ENCODE measurements around the gene PRM3. TPM values are rescaled to one million over a fixed set of nuclear protein-coding genes. Genes with fewer than 3 reads are reported as not detected.

PRM3 gene
- total RNA-seq, 6 experiments from 2014 or later, result not detected

DNA sequence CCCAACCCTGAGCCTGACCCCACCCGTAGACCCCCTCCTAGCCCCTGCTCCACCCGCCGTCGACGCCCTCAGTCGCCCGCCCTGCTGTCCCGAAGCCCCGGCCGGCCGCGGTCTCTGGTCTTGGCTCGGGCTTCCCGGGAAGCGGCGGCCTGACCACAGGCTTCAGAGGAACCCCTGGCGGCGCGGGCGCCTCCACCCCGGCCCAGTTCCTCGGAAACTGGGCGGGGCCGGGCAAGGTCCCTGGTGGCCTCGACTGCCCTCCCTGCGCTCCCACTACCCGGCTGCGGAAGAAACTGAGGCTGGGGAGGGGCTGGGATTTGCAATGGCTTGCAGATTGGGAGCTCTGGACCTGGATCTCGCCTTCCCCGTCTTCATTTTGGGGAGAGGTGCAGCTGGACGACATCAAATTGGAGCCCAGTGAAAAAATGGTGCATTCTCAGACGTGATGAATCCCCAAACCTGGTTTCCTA lies 16.7 kb downstream of the PRM3 start:
- H3K9me3 Mint-ChIP-seq, result no peaks in the 10 kb centered on the region
- H3K27ac Mint-ChIP-seq, result peak overlapping the region; percentile 99
- peak; percentile 30 for DNase-seq
- no peaks in the 10 kb centered on the region for H3K27me3 Mint-ChIP-seq (ENCODE audit: insufficient read depth)
- peaks cover 47% of the 10 kb centered on the region for H3K4me1 Mint-ChIP-seq (ENCODE audit: low read depth)
- TF ChIP-seq, protein P1, sequence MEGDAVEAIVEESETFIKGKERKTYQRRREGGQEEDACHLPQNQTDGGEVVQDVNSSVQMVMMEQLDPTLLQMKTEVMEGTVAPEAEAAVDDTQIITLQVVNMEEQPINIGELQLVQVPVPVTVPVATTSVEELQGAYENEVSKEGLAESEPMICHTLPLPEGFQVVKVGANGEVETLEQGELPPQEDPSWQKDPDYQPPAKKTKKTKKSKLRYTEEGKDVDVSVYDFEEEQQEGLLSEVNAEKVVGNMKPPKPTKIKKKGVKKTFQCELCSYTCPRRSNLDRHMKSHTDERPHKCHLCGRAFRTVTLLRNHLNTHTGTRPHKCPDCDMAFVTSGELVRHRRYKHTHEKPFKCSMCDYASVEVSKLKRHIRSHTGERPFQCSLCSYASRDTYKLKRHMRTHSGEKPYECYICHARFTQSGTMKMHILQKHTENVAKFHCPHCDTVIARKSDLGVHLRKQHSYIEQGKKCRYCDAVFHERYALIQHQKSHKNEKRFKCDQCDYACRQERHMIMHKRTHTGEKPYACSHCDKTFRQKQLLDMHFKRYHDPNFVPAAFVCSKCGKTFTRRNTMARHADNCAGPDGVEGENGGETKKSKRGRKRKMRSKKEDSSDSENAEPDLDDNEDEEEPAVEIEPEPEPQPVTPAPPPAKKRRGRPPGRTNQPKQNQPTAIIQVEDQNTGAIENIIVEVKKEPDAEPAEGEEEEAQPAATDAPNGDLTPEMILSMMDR (IDR thresholded peaks at IDR 0.05), result no peak
- no peaks in the 10 kb centered on the region; the same call in 1 of the 2 replicates for H3K36me3 Mint-ChIP-seq (ENCODE audit: low read depth)
- H3K4me3 Mint-ChIP-seq, result peak overlapping the region; percentile 97

DNA sequence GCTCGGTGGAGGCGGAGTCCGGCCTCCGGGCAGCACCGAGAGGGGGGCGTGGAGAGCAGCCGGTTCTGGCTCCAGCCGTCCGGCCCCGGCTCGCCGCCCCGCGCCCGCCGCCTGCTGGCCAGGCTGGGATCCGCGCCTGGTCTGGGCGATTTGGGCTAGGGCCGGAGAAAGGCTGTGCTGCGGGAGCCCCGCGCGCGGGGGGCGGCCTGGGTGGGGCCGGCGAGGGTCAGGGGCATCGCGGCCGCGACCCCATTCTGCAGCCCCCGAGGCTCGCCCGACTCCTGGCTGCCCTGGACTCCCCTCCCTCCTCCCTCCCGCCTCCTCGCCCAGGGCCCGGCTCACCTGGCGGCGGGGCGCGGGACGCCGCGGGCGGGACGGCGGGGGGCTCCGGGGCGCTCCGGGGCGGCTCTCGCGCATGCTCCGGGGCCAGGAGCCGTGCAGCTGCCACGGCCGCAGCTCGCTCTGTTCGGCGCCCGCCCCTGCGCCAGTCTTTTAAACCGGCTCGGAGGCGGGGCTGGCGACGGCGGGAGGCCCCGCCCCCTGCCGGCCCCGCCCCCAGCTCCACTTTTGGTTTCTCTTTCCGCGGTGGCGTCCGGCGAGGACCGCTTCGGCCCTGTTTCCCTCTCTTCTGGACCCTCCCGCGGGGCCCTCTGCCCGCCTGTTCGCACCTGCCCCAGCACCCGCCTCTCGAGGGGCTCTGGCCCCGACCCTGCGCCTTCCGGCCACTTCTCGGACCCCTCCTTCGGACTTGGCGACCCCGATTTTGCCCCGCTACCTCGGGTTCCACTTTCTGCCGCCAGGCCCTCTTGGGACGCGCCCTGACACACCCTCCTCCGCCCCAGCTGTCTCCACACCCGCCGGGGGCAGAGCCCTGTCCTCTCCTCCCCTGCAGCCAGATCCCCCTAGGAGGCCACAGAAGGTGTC lies 17.4 kb downstream of the PRM3 start, which contains the start of gene SOCS1:
SOCS1 (minus strand) TSS at position 468 of the 924 bp plus-strand sequence. CDS start 726 bp downstream, outside the sequence.
- no peaks in the 10 kb centered on the region for H3K27me3 Mint-ChIP-seq (ENCODE audit: insufficient read depth)
- peak; percentile 79 for DNase-seq
- no peaks in the 10 kb centered on the region; the same call in 1 of the 2 replicates for H3K36me3 Mint-ChIP-seq (ENCODE audit: low read depth)
- H3K9me3 Mint-ChIP-seq, result no peaks in the 10 kb centered on the region
- peak within 1 kb of the TSS; percentile 97 for H3K4me3 Mint-ChIP-seq
- peaks cover 48% of the 10 kb centered on the region for H3K4me1 Mint-ChIP-seq (ENCODE audit: low read depth)
- TF ChIP-seq, protein P1 (IDR thresholded peaks at IDR 0.05), result peak; percentile 98
- peak within 1 kb of the TSS; percentile 99 for H3K27ac Mint-ChIP-seq

DNA sequence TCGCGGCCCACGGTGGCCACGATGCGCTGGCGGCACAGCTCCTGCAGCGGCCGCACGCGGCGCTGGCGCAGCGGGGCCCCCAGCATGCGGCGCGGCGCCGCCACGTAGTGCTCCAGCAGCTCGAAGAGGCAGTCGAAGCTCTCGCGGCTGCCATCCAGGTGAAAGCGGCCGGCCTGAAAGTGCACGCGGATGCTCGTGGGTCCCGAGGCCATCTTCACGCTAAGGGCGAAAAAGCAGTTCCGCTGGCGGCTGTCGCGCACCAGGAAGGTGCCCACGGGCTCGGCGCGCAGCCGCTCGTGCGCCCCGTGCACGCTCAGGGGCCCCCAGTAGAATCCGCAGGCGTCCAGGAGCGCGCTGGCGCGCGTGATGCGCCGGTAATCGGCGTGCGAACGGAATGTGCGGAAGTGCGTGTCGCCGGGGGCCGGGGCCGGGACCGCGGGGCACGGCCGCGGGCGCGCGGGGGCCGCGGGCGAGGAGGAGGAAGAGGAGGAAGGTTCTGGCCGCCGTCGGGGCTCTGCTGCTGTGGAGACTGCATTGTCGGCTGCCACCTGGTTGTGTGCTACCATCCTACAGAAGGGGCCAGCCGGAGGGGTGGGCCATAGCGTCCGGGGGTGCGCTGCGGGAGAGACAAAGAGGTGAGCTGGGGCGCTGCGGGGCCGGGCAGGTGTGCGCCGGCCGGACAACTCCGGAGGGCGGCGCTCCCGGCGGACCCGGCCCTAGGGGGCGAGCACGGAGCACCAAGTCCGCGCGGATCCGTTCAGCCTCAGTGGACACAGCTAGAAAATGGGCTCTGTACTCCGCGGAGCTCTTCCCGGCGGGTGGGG lies 18.3 kb downstream of the PRM3 start:
- H3K36me3 Mint-ChIP-seq (ENCODE audit: low read depth), result no peaks in the 10 kb centered on the region; the same call in 1 of the 2 replicates
- H3K27me3 Mint-ChIP-seq (ENCODE audit: insufficient read depth), result no peaks in the 10 kb centered on the region
- H3K9me3 Mint-ChIP-seq, result no peaks in the 10 kb centered on the region
- H3K27ac Mint-ChIP-seq, result no peak overlapping the region; the same call in 1 of the 2 replicates
- H3K4me1 Mint-ChIP-seq (ENCODE audit: low read depth), result peaks cover 48% of the 10 kb centered on the region
- TF ChIP-seq, protein P1 (IDR thresholded peaks at IDR 0.05), result no peak
- H3K4me3 Mint-ChIP-seq, result peak overlapping the region; percentile 81
- peak; percentile 21 for DNase-seq

DNA sequence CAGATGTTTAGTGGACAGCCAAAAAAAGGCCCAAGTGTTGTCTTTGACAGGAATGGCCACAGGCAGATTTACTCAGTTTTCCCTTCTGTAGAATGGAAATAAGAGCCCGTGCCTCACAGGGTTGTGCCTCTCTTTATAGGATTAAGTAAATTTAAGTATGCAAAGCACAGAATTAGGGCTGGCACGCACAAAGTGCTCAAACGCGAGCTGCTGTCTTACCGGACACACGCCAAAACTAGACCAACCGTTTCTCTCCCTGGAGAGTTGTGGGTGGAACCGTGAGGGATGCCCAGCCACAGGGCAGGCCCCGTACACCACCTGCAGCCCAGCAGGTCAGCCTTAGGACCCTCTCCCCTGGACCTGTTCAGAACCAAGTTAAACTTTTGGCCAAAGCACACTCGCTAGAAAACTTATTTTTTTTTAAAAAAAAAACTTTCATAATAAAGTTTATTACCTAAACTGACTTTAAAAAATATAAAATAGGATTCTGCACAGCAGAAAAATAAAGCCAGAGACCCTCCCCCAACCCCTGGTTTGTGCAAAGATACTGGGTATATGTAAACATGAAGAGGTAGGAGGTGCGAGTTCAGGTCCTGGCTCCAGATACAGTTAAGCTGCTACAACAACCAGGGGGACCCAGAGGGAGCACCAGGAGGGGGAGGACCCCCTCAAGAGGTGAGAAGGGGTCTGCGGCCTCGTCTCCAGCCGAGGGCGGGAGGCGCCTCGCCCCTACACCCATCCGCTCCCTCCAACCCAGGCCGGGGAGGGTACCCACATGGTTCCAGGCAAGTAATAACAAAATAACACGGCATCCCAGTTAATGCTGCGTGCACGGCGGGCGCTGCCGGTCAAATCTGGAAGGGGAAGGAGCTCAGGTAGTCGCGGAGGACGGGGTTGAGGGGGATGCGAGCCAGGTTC lies 19.2 kb downstream of the PRM3 start:
- Mint-ChIP-seq H3K4me3 (peak overlapping the region; percentile 81), H3K9me3 (no peaks in the 10 kb centered on the region), H3K27ac (peak overlapping the region; percentile 71; the same call in 1 of the 2 replicates), H3K36me3 (ENCODE audit: low read depth) (no peaks in the 10 kb centered on the region; the same call in 1 of the 2 replicates), H3K27me3 (ENCODE audit: insufficient read depth) (no peaks in the 10 kb centered on the region), H3K4me1 (ENCODE audit: low read depth) (peaks cover 46% of the 10 kb centered on the region)
- DNase-seq, result no peak
- TF ChIP-seq, protein P1 (IDR thresholded peaks at IDR 0.05), result no peak; the same call in 1 of the 2 replicates
